Caco-2 (cell line): ENCODE results near the gene APP. TPM values are rescaled to one million over a fixed set of nuclear protein-coding genes. Genes with fewer than 3 reads are reported as not detected.

Experiments
- BruUV-seq: library from RNA; stranded (reverse); fragments of 400-500 nt; replicated peaks from 2 replicates; lab custom pipeline; 2021; lab: Mats Ljungman, UMichigan
- CTCF ChIA-PET: fragments of 300-600 bp; sonication (Branson Sonifier 250); formaldehyde crosslinking; loops from one replicate; lab custom pipeline; 2022; ENCODE audit warnings: antibody characterized with exemption; lab: Charles Lee
- POLR2A ChIA-PET: fragments of 300-600 bp; sonication (Branson Sonifier 250); formaldehyde crosslinking; loops from one replicate; lab custom pipeline; 2022; ENCODE audit warnings: antibody characterized with exemption; lab: Charles Lee
- DNase-seq, 2 experiments: peaks; one replicate each; pipeline versions ENCODE4 v3.0.0 to v3.0.0-alpha.2; 2020 to 2022
- H3K27me3 ChIP-seq: replicated peaks from 2 replicates; pipeline ENCODE4 v1.6.0; 2011; ENCODE audit warnings: low read length; ENCODE audit not compliant: control insufficient read depth, insufficient read depth
- H3K36me3 ChIP-seq: 2 replicates; pipeline ENCODE4 v1.5.1; 2011; ENCODE audit warnings: low read length; ENCODE audit not compliant: control insufficient read depth, insufficient read depth
- H3K4me1 ChIP-seq: fragments of 250-450 bp; sonication (Bioruptor Pico); 2 replicates; pipeline ENCODE4 v1.5.1; 2020; ENCODE audit warnings: mild to moderate bottlenecking
- H3K4me3 ChIP-seq: 2 replicates; pipeline ENCODE4 v1.5.1; 2011; ENCODE audit warnings: low read depth, mild to moderate bottlenecking, control low read depth, low read length
- H3K9me3 ChIP-seq: fragments of 250-450 bp; sonication (Bioruptor Pico); 2 replicates; pipeline ENCODE4 v1.5.1; 2020; ENCODE audit warnings: mild to moderate bottlenecking, moderate library complexity
- H3K27ac Mint-ChIP-seq: one replicate; pipeline ENCODE4 v1.8.0; 2022; ENCODE audit warnings: mixed read lengths; ENCODE audit not compliant: unreplicated experiment
- H3K27me3 Mint-ChIP-seq: one replicate; pipeline ENCODE4 v1.8.0; 2022; ENCODE audit warnings: mixed read lengths; ENCODE audit not compliant: insufficient read depth, unreplicated experiment
- H3K36me3 Mint-ChIP-seq: one replicate; pipeline ENCODE4 v1.8.0; 2022; ENCODE audit warnings: mild to moderate bottlenecking, mixed read lengths; ENCODE audit not compliant: insufficient read depth, unreplicated experiment
- H3K4me1 Mint-ChIP-seq: one replicate; pipeline ENCODE4 v1.8.0; 2022; ENCODE audit warnings: low read depth, mixed read lengths; ENCODE audit not compliant: unreplicated experiment
- H3K4me3 Mint-ChIP-seq: one replicate; pipeline ENCODE4 v1.8.0; 2022; ENCODE audit warnings: mild to moderate bottlenecking, moderate library complexity, mixed read lengths; ENCODE audit not compliant: unreplicated experiment
- H3K9me3 Mint-ChIP-seq: one replicate; pipeline ENCODE4 v1.8.0; 2022; ENCODE audit warnings: mixed read lengths; ENCODE audit not compliant: unreplicated experiment
- CTCF ChIP-seq, 2 experiments: fragments of 200-600 bp in 1 of 2; IDR thresholded peaks; 1 replicate in 1 of 2; 2 replicates in 1 of 2; pipeline versions ENCODE4 v1.5.1 to v1.8.0; 2011 to 2022; ENCODE audit warnings: antibody characterized with exemption in 1 of 2, control low read depth in 1 of 2, inconsistent platforms in 1 of 2, low read depth in 1 of 2, low read length in 1 of 2, mild to moderate bottlenecking in 1 of 2, moderate library complexity in 1 of 2; ENCODE audit not compliant: insufficient read depth in 1 of 2, severe bottlenecking in 1 of 2, unreplicated experiment in 1 of 2
- intact Hi-C: fragments of 100-400 bp; cut with micrococcal nuclease; formaldehyde crosslinking; loops from one replicate; pipeline ENCODE4 v1.10.0; 2022; ENCODE audit not compliant: unreplicated experiment
- total RNA-seq: library from RNA; stranded (reverse); gene quantifications from 2 replicates; pipeline ENCODE4 v1.2.3, GENCODE V29; 2022

The APP gene
- total RNA-seq, 1 experiment from 2014 or later = 331 TPM

GRCh38 chr21:25953659-25954058 is 216.9 kb downstream of the APP start:
- CTCF ChIA-PET = no interaction called here
- no peaks in the 10 kb centered on the region for H3K4me1 ChIP-seq
- H3K27me3 ChIP-seq = no peaks in the 10 kb centered on the region
- Mint-ChIP-seq H3K9me3 (no peaks in the 10 kb centered on the region), H3K27ac (no peak overlapping the region), H3K36me3 (peaks cover 45% of the 10 kb centered on the region), H3K4me1 (peaks cover 9% of the 10 kb centered on the region), H3K4me3 (no peak overlapping the region), H3K27me3 (no peaks in the 10 kb centered on the region)
- no peaks in the 10 kb centered on the region for H3K9me3 ChIP-seq
- intact Hi-C loops = no loop called here
- DNase-seq = no peak
- H3K36me3 ChIP-seq = no peaks in the 10 kb centered on the region
- no peak overlapping the region for H3K4me3 ChIP-seq
- TF ChIP-seq CTCF (IDR thresholded peaks at IDR 0.05; ENCODE audit: insufficient read depth in 1 of 2, low read depth in 1 of 2, low read length in 1 of 2, severe bottlenecking in 1 of 2, unreplicated experiment in 1 of 2) = no peak
- no TSS peak for BruUV-seq
- POLR2A ChIA-PET = no interaction called here

GRCh38 chr21:25953196-25953595 is 217.4 kb downstream of the APP start:
- Histone ChIP-seq H3K4me1 (no peaks in the 10 kb centered on the region), H3K9me3 (no peaks in the 10 kb centered on the region), H3K4me3 (no peak overlapping the region), H3K36me3 (no peaks in the 10 kb centered on the region), H3K27me3 (no peaks in the 10 kb centered on the region)
- no peak for DNase-seq
- Mint-ChIP-seq H3K27ac (no peak overlapping the region), H3K36me3 (peaks cover 45% of the 10 kb centered on the region), H3K4me3 (no peak overlapping the region), H3K4me1 (peaks cover 9% of the 10 kb centered on the region), H3K27me3 (no peaks in the 10 kb centered on the region), H3K9me3 (no peaks in the 10 kb centered on the region)
- no peak for TF ChIP-seq CTCF (IDR thresholded peaks at IDR 0.05; ENCODE audit: insufficient read depth in 1 of 2, low read depth in 1 of 2, low read length in 1 of 2, severe bottlenecking in 1 of 2, unreplicated experiment in 1 of 2)
- intact Hi-C loops = no loop called here
- POLR2A ChIA-PET = no interaction called here
- no TSS peak for BruUV-seq
- CTCF ChIA-PET = no interaction called here

GRCh38 chr21:25952306-25952705 is 218.3 kb downstream of the APP start:
- no peaks in the 10 kb centered on the region for H3K36me3 ChIP-seq
- H3K4me3 ChIP-seq = no peak overlapping the region
- H3K9me3 ChIP-seq = no peaks in the 10 kb centered on the region
- no peaks in the 10 kb centered on the region for H3K27me3 ChIP-seq
- TF ChIP-seq CTCF (IDR thresholded peaks at IDR 0.05; ENCODE audit: insufficient read depth in 1 of 2, low read depth in 1 of 2, low read length in 1 of 2, severe bottlenecking in 1 of 2, unreplicated experiment in 1 of 2) = no peak
- Mint-ChIP-seq H3K27me3 (no peaks in the 10 kb centered on the region), H3K27ac (no peak overlapping the region), H3K4me1 (peaks cover 9% of the 10 kb centered on the region), H3K9me3 (no peaks in the 10 kb centered on the region), H3K36me3 (peaks cover 49% of the 10 kb centered on the region), H3K4me3 (no peak overlapping the region)
- BruUV-seq = no TSS peak
- intact Hi-C loops = no loop called here
- no peaks in the 10 kb centered on the region for H3K4me1 ChIP-seq
- no peak for DNase-seq
- POLR2A ChIA-PET = no interaction called here
- CTCF ChIA-PET = no interaction called here
